ENCODE measurements around the gene CCDC194. TPM values are rescaled to one million over a fixed set of nuclear protein-coding genes. Genes with fewer than 3 reads are reported as not detected.

Gene CCDC194
- total and polyA plus RNA-seq, 2 of the 13 experiments (the other 11 are each of a cell fraction or from before 2014, with no cell fraction given), result 0.13 to 0.21 TPM

- FAIRE-seq (no peak), ATAC-seq (no peak), DNase-seq (ENCODE audit: low spot score) (no peak)
- in situ Hi-C loops (cut with HindIII; ENCODE audit: extremely low pct_ligation_motif_present, low pct_unique_long_range_greater_than_20kb), result no loop called here
- no peaks in the 10 kb centered on the region for H3K79me2 ChIP-seq (ENCODE audit: insufficient read depth, low read length)
- WGBS (ENCODE audit: low lambda C conversion rate), result 61% methylated on average over 8 of the region's 13 CpGs
- BruUV-seq (replicated peaks), result no TSS peak
- intact Hi-C loops (cut with micrococcal nuclease; ENCODE audit: unreplicated experiment), result no loop called here
- H3K9ac ChIP-seq (ENCODE audit: insufficient read depth, low read depth, low read length), result no peak overlapping the region
- H4K20me1 ChIP-seq (ENCODE audit: insufficient read depth, low read length), result no peaks in the 10 kb centered on the region
- H3K4me2 ChIP-seq (ENCODE audit: low read depth, low read length), result no peak overlapping the region
- no peaks in the 10 kb centered on the region for H3K36me3 ChIP-seq (replicated peaks in 1 of 2; ENCODE audit: control insufficient read depth in 1 of 2, insufficient read depth in 2 of 2, low read length in 2 of 2)
- CTCF ChIA-PET (ENCODE audit: low intra/inter-chr PET ratio, low total read pairs), result no interaction called here
- H3K27ac ChIP-seq (ENCODE audit: extremely low read length, insufficient read depth, low read length), result no peak overlapping the region
- H3K27me3 ChIP-seq (ENCODE audit: control insufficient read depth in 1 of 2, insufficient read depth in 2 of 2, low read length in 2 of 2), result peaks cover 0 to 8% of the 10 kb centered on the region in 2 experiments; a peak in 3 of 5 replicates
- no peak overlapping the region for H3K4me3 ChIP-seq (replicated peaks in 1 of 3; ENCODE audit: insufficient read depth in 1 of 3, low read depth in 2 of 3, low read length in 3 of 3)
- peaks cover 24% of the 10 kb centered on the region for H3K4me1 ChIP-seq (ENCODE audit: insufficient read depth, low read length)
- H3K9me3 ChIP-seq (ENCODE audit: low read length), result no peaks in the 10 kb centered on the region
- H2AFZ ChIP-seq (ENCODE audit: low read length), result peak overlapping the region; percentile 11
- POLR2A ChIA-PET, result no interaction called here
- TF ChIP-seq CENPX (CRISPR knock-in tag; IDR thresholded peaks at IDR 0.05) (no peak), ZNF275 (CRISPR knock-in tag; IDR thresholded peaks at IDR 0.05; ENCODE audit: borderline replicate concordance) (no peak), ZNF619 (CRISPR knock-in tag; IDR thresholded peaks at IDR 0.05) (no peak), SETDB1 (CRISPR knock-in tag; IDR thresholded peaks at IDR 0.05; ENCODE audit: borderline replicate concordance) (no peak), MYC (CRISPR knock-in tag; IDR thresholded peaks at IDR 0.05; ENCODE audit: borderline replicate concordance) (no peak)
- TF ChIP-seq, protein P1, sequence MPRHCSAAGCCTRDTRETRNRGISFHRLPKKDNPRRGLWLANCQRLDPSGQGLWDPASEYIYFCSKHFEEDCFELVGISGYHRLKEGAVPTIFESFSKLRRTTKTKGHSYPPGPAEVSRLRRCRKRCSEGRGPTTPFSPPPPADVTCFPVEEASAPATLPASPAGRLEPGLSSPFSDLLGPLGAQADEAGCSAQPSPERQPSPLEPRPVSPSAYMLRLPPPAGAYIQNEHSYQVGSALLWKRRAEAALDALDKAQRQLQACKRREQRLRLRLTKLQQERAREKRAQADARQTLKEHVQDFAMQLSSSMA (CRISPR knock-in tag; IDR thresholded peaks at IDR 0.05), result no peak
These were observed 15.7 kb downstream of the CCDC194 start for GRCh38 chr19:17378271-17378670.
